Brain microvascular endothelial cell (primary cell): ENCODE data around the gene TTC7B.

Source experiments
- DNase-seq: peaks from one replicate; pipeline ENCODE4 v3.0.0-alpha.2; 2020
- H3K27ac ChIP-seq: fragments of 250-450 bp; sonication (Bioruptor Pico); 2 replicates; pipeline ENCODE4 v1.5.1; 2020; ENCODE audit warnings: mild to moderate bottlenecking, moderate library complexity
- H3K27me3 ChIP-seq: fragments of 250-450 bp; sonication (Bioruptor Pico); replicated peaks from 2 replicates; pipeline ENCODE4 v1.5.1; 2020; ENCODE audit warnings: mild to moderate bottlenecking
- H3K36me3 ChIP-seq: fragments of 250-450 bp; sonication (Bioruptor Pico); replicated peaks from 2 replicates; pipeline ENCODE4 v1.5.1; 2020; ENCODE audit warnings: mild to moderate bottlenecking
- H3K4me3 ChIP-seq: 2 replicates; pipeline ENCODE4 v1.5.1; 2011; ENCODE audit warnings: low read depth, mild to moderate bottlenecking, control low read depth, low read length, moderate library complexity
- in situ Hi-C: cut with HindIII; loops from 2 replicates; pipeline ENCODE4 v1.10.0; 2017; ENCODE audit warnings: low sequenced_read_pairs, low pct_ligation_motif_present
- TF ChIP-seq, protein P1 (sequence below): IDR thresholded peaks from 2 replicates; pipeline ENCODE4 v1.5.1; 2011; ENCODE audit warnings: low read depth, mild to moderate bottlenecking, moderate library complexity, low read length, control low read depth, inconsistent platforms; ENCODE audit errors: missing control alignments

Gene TTC7B

DNA sequence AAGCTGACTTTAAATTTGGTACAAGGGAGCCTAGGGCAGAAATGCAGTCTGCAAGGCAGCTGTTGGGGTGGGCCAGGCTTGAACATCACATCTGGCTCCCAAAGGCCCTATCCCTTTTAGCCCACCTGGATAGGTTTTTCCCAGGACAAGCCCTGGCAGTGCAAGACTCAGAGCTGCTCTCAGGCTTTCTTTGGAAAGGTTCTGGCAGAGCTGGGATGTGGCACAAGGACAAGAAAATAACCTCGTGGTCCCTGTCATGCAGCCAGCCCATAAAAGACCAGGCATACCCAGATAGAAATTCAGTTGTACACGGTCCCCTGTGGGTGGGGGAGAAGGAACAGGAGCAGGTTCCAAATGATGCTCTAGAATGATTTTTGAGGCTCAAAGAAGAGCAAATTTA lies 206.9 kb downstream of the TTC7B start:
- Histone ChIP-seq H3K27ac (no peak overlapping the region), H3K4me3 (no peak overlapping the region), H3K36me3 (no peaks in the 10 kb centered on the region), H3K27me3 (no peaks in the 10 kb centered on the region)
- no peak for DNase-seq
- in situ Hi-C loops, result no loop called here
- TF ChIP-seq, protein P1, sequence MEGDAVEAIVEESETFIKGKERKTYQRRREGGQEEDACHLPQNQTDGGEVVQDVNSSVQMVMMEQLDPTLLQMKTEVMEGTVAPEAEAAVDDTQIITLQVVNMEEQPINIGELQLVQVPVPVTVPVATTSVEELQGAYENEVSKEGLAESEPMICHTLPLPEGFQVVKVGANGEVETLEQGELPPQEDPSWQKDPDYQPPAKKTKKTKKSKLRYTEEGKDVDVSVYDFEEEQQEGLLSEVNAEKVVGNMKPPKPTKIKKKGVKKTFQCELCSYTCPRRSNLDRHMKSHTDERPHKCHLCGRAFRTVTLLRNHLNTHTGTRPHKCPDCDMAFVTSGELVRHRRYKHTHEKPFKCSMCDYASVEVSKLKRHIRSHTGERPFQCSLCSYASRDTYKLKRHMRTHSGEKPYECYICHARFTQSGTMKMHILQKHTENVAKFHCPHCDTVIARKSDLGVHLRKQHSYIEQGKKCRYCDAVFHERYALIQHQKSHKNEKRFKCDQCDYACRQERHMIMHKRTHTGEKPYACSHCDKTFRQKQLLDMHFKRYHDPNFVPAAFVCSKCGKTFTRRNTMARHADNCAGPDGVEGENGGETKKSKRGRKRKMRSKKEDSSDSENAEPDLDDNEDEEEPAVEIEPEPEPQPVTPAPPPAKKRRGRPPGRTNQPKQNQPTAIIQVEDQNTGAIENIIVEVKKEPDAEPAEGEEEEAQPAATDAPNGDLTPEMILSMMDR, result no peak

DNA sequence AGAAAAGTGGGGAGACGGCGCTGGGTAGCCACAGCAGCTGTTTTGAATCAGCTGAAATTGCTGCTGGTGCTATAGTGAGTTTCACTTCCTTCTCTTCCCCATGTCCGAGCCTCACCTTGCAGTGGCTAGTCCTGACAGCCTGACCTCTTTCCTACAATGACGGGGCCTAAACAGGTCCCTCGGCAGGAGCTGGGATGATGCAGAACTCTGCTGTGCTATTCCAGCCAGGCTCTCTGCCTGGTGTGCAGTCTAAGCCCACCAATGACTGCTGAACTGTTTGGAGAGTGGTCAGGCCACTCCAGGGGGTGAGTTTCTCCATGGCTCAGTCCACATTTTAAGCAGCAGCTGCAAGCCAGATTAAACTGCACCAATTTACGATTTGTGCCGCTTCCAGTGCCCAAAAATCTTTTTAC lies 207.3 kb downstream of the TTC7B start:
- no peaks in the 10 kb centered on the region for H3K36me3 ChIP-seq
- DNase-seq, result no peak
- H3K27ac ChIP-seq, result no peak overlapping the region
- in situ Hi-C loops, result no loop called here
- H3K4me3 ChIP-seq, result no peak overlapping the region
- no peaks in the 10 kb centered on the region for H3K27me3 ChIP-seq
- TF ChIP-seq, protein P1, result no peak

DNA sequence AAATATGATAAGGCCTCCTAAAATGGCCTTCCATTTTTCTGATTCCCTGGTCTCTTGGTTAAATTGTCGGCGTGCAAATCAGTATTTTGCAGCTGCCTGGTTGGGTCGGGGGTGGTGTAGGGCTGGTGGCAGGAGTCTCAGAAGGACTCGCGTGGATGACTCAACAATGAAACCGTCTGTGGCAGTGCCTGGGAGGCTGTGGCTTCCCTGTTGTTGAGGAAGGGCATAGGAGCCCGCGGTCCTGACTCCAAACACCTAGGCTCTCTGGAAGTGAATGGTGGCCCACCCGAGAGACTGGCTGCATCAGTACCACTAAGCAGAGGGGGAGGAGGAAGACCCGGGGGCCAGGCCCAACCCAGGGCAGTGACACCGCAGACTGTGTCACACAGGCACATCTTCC lies 207.9 kb downstream of the TTC7B start:
- no peak for DNase-seq
- H3K27me3 ChIP-seq, result no peaks in the 10 kb centered on the region
- no peak overlapping the region for H3K27ac ChIP-seq
- in situ Hi-C loops, result no loop called here
- no peak overlapping the region for H3K4me3 ChIP-seq
- TF ChIP-seq, protein P1, result no peak
- H3K36me3 ChIP-seq, result no peaks in the 10 kb centered on the region

DNA sequence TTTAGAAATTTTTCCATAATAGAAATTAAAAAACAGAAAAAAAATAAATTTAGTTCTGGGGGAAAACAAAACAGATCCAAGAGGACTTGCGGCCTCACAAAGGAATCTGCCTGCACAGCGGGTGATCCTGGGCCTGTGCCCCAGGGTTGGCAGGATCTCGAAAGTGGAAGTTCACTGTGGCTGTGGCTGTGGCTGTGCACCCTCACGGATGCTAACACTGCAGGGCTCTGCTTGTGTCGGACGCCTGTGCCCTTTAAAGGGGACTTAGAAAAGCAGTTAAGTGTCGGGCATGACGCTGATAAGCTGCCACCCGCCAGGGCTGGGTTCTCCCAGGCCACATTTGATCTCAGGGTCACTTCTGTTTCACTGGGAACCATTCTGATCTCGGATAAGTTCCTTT lies 209.1 kb downstream of the TTC7B start:
- TF ChIP-seq, protein P1, result no peak
- Histone ChIP-seq H3K4me3 (no peak overlapping the region), H3K27me3 (no peaks in the 10 kb centered on the region), H3K36me3 (no peaks in the 10 kb centered on the region), H3K27ac (no peak overlapping the region)
- in situ Hi-C loops, result no loop called here
- DNase-seq, result no peak

DNA sequence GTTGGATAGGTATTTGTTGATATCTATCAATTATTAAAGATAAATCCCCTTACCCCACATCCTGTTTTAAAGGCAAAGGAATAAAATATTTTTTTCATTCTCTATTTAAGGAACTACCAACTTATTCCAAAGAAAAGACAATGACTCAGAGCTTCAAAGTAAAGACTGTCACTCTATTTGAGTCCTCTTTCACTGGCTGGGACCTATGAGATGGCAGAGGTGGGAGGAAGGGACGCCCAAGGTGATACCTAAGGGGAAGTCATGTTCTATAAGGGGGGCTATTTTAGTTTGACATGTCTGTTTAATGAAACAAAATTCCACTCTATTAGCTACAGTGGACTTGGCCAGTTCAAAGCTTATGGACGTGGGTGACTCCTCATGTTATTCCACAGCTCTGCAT lies 209.8 kb downstream of the TTC7B start:
- Histone ChIP-seq H3K27ac (no peak overlapping the region), H3K36me3 (no peaks in the 10 kb centered on the region), H3K27me3 (no peaks in the 10 kb centered on the region), H3K4me3 (no peak overlapping the region)
- in situ Hi-C loops, result no loop called here
- TF ChIP-seq, protein P1, result no peak
- DNase-seq, result no peak

DNA sequence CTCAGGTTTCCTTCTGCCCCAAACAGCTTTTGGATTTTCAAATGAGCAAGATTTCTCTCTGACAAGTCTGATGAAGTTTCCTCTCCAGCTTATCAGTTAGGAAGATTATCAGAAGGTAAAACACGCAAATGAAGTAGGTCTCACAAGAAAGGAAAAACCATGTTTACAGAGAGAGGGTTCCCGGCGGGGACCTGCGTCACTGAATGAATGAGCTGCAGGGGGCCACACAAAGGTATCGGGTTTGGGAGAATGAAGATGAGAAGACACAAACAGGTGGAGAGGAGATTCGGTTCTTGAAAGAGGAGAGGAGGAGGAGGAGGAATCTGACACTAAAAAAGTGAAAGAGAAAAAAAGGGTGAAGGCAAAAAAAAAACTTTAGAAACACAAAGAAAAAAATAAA lies 210.8 kb downstream of the TTC7B start:
- H3K4me3 ChIP-seq, result no peak overlapping the region
- TF ChIP-seq, protein P1, result no peak
- DNase-seq, result no peak
- in situ Hi-C loops, result no loop called here
- H3K36me3 ChIP-seq, result no peaks in the 10 kb centered on the region
- H3K27ac ChIP-seq, result no peak overlapping the region
- H3K27me3 ChIP-seq, result no peaks in the 10 kb centered on the region
